Stomach smooth muscle (tissue), 2 donors: ENCODE measurements around the gene TOPAZ1.

Experiments
- H3K27ac ChIP-seq: one replicate; pipeline ENCODE4 v1.7.0; 2013; ENCODE audit warnings: mild to moderate bottlenecking, low read length, inconsistent platforms
- H3K27me3 ChIP-seq, 2 donors: one replicate each; pipeline ENCODE4 v1.7.0; 2013; ENCODE audit warnings: low read length in 2 of 2; ENCODE audit not compliant: insufficient read depth in 2 of 2, control insufficient read depth in 1 of 2
- H3K36me3 ChIP-seq, 2 donors: one replicate each; pipeline ENCODE4 v1.7.0; 2013; ENCODE audit warnings: low read length in 2 of 2; ENCODE audit not compliant: control insufficient read depth in 2 of 2, insufficient read depth in 2 of 2
- H3K4me1 ChIP-seq: one replicate; pipeline ENCODE4 v1.7.0; 2013; ENCODE audit warnings: low read length; ENCODE audit not compliant: control insufficient read depth, insufficient read depth
- H3K4me3 ChIP-seq, 2 donors: one replicate each; pipeline ENCODE4 v1.7.0; 2013; ENCODE audit warnings: low read length in 2 of 2
- H3K9ac ChIP-seq, 2 donors: one replicate each; pipeline ENCODE4 v1.7.0; 2013; ENCODE audit warnings: low read length in 2 of 2, mild to moderate bottlenecking in 1 of 2
- H3K9me3 ChIP-seq, 2 donors: one replicate each; pipeline ENCODE4 v1.7.0; 2013; ENCODE audit warnings: low read length in 2 of 2; ENCODE audit not compliant: control insufficient read depth in 2 of 2
- donor health status: healthy.
- donor health status: Pancreatic carcinoma.

The TOPAZ1 gene

DNA sequence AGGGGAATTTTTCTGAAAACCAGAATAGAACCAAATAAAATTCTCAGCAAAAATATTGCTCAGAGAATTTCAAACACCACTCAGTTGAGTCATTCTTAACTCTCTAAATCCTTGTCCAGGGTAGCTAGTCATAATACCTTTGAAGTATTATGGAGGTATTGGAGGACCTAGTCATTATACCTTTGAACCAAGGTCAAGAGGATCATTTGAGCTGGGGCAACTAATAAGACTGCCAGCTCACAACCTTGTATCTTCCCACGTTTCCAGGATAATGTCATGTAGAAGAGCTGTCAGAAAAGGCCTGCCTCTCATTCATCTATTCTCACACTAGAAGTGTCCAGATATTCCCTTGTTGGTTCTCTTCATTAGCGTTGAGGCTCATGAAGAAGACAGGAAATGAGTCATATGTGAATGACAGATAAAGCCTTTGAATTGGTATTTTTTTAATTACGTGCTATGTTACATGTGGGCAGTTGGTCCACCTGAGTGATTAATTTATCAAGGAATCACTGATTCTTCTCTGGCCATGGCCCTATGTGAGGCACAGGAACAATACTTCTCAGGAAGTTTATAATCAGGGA lies 48.3 kb downstream of the TOPAZ1 start:
- no peaks in the 10 kb centered on the region for H3K4me1 ChIP-seq
- H3K36me3 ChIP-seq = no peaks in the 10 kb centered on the region
- H3K9ac ChIP-seq = no peak overlapping the region
- no peaks in the 10 kb centered on the region for H3K9me3 ChIP-seq
- no peak overlapping the region for H3K4me3 ChIP-seq
- H3K27me3 ChIP-seq = no peaks in the 10 kb centered on the region
- H3K27ac ChIP-seq = no peak overlapping the region

GRCh38 chr3:44292276-44292675 lies 50.6 kb downstream of the TOPAZ1 start:
- no peaks in the 10 kb centered on the region for H3K4me1 ChIP-seq
- H3K27ac ChIP-seq = no peak overlapping the region
- H3K9me3 ChIP-seq = no peaks in the 10 kb centered on the region
- H3K4me3 ChIP-seq = no peak overlapping the region
- no peaks in the 10 kb centered on the region for H3K36me3 ChIP-seq
- no peak overlapping the region for H3K9ac ChIP-seq
- H3K27me3 ChIP-seq = no peaks in the 10 kb centered on the region

GRCh38 chr3:44292947-44293346 lies 51.3 kb downstream of the TOPAZ1 start:
- H3K27me3 ChIP-seq = no peaks in the 10 kb centered on the region
- H3K36me3 ChIP-seq = no peaks in the 10 kb centered on the region
- H3K27ac ChIP-seq = no peak overlapping the region
- H3K4me1 ChIP-seq = no peaks in the 10 kb centered on the region
- no peak overlapping the region for H3K9ac ChIP-seq
- H3K9me3 ChIP-seq = no peaks in the 10 kb centered on the region
- no peak overlapping the region for H3K4me3 ChIP-seq

DNA sequence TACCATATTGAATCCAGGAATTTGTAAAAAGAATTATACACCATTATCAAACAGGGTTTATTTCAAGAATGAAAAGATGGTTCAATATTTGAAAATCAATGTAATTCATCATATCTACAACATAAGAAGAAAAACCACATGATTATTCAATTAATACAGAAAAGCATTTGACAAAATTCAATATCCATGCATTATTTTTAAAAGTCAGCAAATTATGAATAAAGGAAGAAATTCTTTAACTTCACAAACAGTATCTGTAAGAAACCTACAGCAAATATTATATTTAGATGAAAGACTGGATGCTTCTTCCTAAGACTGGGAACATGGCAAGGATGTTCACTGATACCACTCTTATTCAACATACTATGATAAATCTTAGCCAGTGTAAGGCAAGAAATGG lies 55.6 kb downstream of the TOPAZ1 start:
- H3K27ac ChIP-seq = no peak overlapping the region
- H3K27me3 ChIP-seq = no peaks in the 10 kb centered on the region
- H3K9me3 ChIP-seq = no peaks in the 10 kb centered on the region
- H3K4me3 ChIP-seq = no peak overlapping the region
- no peaks in the 10 kb centered on the region for H3K36me3 ChIP-seq
- no peaks in the 10 kb centered on the region for H3K4me1 ChIP-seq
- no peak overlapping the region for H3K9ac ChIP-seq

DNA sequence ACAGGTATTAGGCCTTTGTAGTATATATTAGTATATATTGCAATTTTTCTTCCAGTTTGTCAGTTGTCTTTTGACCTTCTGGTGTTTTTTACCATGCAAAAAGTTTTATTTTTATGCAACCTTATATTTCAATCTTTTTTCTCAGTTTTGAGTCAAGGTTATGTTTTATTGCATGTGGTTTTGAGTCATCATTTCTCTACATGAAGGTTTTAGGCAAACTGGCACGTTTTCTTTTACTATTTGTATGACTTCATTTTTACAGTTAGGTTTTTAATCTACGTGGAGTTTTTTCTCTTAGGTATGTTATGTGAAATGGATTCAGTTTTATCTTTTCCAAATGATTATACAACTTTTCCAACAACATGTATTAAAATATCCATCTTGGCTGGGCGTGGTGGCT lies 60.1 kb downstream of the TOPAZ1 start:
- H3K4me3 ChIP-seq = no peak overlapping the region
- no peaks in the 10 kb centered on the region for H3K4me1 ChIP-seq
- H3K27me3 ChIP-seq = no peaks in the 10 kb centered on the region
- H3K9ac ChIP-seq = no peak overlapping the region
- no peaks in the 10 kb centered on the region for H3K9me3 ChIP-seq
- H3K36me3 ChIP-seq = no peaks in the 10 kb centered on the region
- no peak overlapping the region for H3K27ac ChIP-seq

GRCh38 chr3:44309500-44309899 lies 67.8 kb downstream of the TOPAZ1 start:
- Histone ChIP-seq H3K4me3 (no peak overlapping the region), H3K9ac (no peak overlapping the region), H3K27me3 (no peaks in the 10 kb centered on the region), H3K4me1 (no peaks in the 10 kb centered on the region), H3K36me3 (no peaks in the 10 kb centered on the region), H3K27ac (no peak overlapping the region), H3K9me3 (no peaks in the 10 kb centered on the region)

DNA sequence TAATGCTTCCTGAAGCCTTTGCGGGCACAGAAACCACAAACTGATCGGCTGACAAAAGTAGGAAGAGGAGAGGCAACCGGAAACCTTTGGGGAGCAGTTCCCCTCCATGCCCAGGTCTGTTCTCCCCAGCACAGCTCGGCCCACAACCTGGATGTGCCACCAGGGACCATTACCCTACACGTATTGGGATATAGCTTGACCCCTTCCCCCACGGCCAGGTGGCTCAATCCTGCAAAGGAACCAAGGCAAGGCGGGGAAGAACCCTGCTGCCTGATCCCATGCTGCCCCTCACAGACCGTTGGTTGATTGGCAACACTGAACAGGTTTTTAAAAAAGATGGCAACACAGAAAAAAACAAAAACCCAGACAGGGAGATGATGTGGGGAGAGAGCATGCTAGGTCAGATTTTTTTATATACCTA lies 77.2 kb downstream of the TOPAZ1 start:
- no peak overlapping the region for H3K9ac ChIP-seq
- H3K9me3 ChIP-seq = no peaks in the 10 kb centered on the region
- no peaks in the 10 kb centered on the region for H3K36me3 ChIP-seq
- no peaks in the 10 kb centered on the region for H3K4me1 ChIP-seq
- H3K27me3 ChIP-seq = no peaks in the 10 kb centered on the region
- H3K27ac ChIP-seq = no peak overlapping the region
- no peak overlapping the region for H3K4me3 ChIP-seq

- H3K4me1 ChIP-seq = no peaks in the 10 kb centered on the region
- H3K36me3 ChIP-seq = no peaks in the 10 kb centered on the region
- H3K27ac ChIP-seq = no peak overlapping the region
- no peak overlapping the region for H3K4me3 ChIP-seq
- no peaks in the 10 kb centered on the region for H3K27me3 ChIP-seq
- H3K9ac ChIP-seq = no peak overlapping the region
- no peaks in the 10 kb centered on the region for H3K9me3 ChIP-seq
Measured at GRCh38 chr3:44321335-44321734, 79.6 kb downstream of the TOPAZ1 start.

GRCh38 chr3:44323341-44323955 lies 81.8 kb downstream of the TOPAZ1 start:
- Histone ChIP-seq H3K9ac (no peak overlapping the region), H3K9me3 (no peaks in the 10 kb centered on the region), H3K27ac (no peak overlapping the region), H3K4me1 (no peaks in the 10 kb centered on the region), H3K36me3 (no peaks in the 10 kb centered on the region), H3K27me3 (no peaks in the 10 kb centered on the region), H3K4me3 (no peak overlapping the region)

- H3K4me3 ChIP-seq = no peak overlapping the region
- H3K9ac ChIP-seq = no peak overlapping the region
- H3K27ac ChIP-seq = no peak overlapping the region
- no peaks in the 10 kb centered on the region for H3K36me3 ChIP-seq
- H3K4me1 ChIP-seq = no peaks in the 10 kb centered on the region
- H3K9me3 ChIP-seq = no peaks in the 10 kb centered on the region
- no peaks in the 10 kb centered on the region for H3K27me3 ChIP-seq
Measured at GRCh38 chr3:44324584-44324983, 82.9 kb downstream of the TOPAZ1 start.

GRCh38 chr3:44326019-44326418 lies 84.3 kb downstream of the TOPAZ1 start:
- Histone ChIP-seq H3K4me3 (no peak overlapping the region), H3K9me3 (no peaks in the 10 kb centered on the region), H3K9ac (no peak overlapping the region), H3K27me3 (no peaks in the 10 kb centered on the region), H3K27ac (no peak overlapping the region), H3K36me3 (no peaks in the 10 kb centered on the region), H3K4me1 (no peaks in the 10 kb centered on the region)
